Spleen (tissue), 11 donors: ENCODE data around the gene TSHZ2. TPM values are rescaled to one million over a fixed set of nuclear protein-coding genes. Genes with fewer than 3 reads are reported as not detected.
"Not testable (repeated sequence)": the region's sequence is repeated elsewhere in the genome, so short reads cannot be mapped to it uniquely, and the experiment has no call there.

Experiments
- DNase-seq: peaks from one replicate; pipeline ENCODE4 v3.0.0-alpha.2; 2020
- H3K27ac ChIP-seq, 8 donors: fragments of 200-600 bp; sonication (generic) in 7 of 8; 1 replicate in 4 of 8; 2 replicates in 4 of 8; pipeline versions ENCODE4 v1.5.0 to v1.8.0; 2016 to 2021; ENCODE audit warnings: inconsistent platforms in 4 of 8, mild to moderate bottlenecking in 4 of 8, moderate library complexity in 1 of 8
- H3K27me3 ChIP-seq, 7 donors: fragments of 200-600 bp; sonication (generic) in 6 of 7; replicated peaks in 1 of 7; 1 replicate in 4 of 7; 2 replicates in 3 of 7; pipeline versions ENCODE4 v1.5.0 to v1.8.0; 2016 to 2021; ENCODE audit warnings: inconsistent platforms in 3 of 7, mild to moderate bottlenecking in 1 of 7
- H3K36me3 ChIP-seq, 6 donors: fragments of 200-600 bp; sonication (generic) in 5 of 6; 1 replicate in 4 of 6; 2 replicates in 2 of 6; pipeline versions ENCODE4 v1.5.0 to v1.8.0; 2016 to 2021; ENCODE audit warnings: inconsistent platforms in 2 of 6
- H3K4me1 ChIP-seq, 6 donors: fragments of 200-600 bp; sonication (generic) in 5 of 6; 1 replicate in 3 of 6; 2 replicates in 3 of 6; pipeline versions ENCODE4 v1.5.0 to v1.8.0; 2016 to 2021; ENCODE audit warnings: inconsistent platforms in 3 of 6
- H3K4me3 ChIP-seq, 8 donors: fragments of 200-600 bp; sonication (generic) in 7 of 8; 1 replicate in 4 of 8; 2 replicates in 4 of 8; pipeline versions ENCODE4 v1.5.0 to v1.8.0; 2016 to 2021; ENCODE audit warnings: inconsistent platforms in 4 of 8, mild to moderate bottlenecking in 4 of 8, moderate library complexity in 2 of 8
- H3K9me3 ChIP-seq, 8 donors: fragments of 200-600 bp; sonication (generic) in 7 of 8; 1 replicate in 4 of 8; 2 replicates in 4 of 8; pipeline versions ENCODE4 v1.5.0 to v1.8.0; 2016 to 2021; ENCODE audit warnings: inconsistent platforms in 4 of 8
- CTCF ChIP-seq, 11 experiments: fragments of 200-600 bp in 7 of 11; fragments of 450-650 bp in 4 of 11; sonication (generic) in 4 of 11; IDR thresholded peaks in 8 of 11; conservative IDR thresholded peaks in 3 of 11; 1 replicate in 7 of 11; 2 replicates in 4 of 11; pipeline versions ENCODE4 v1.4.0 to v1.8.0; 2016 to 2021; ENCODE audit warnings: antibody characterized with exemption in 11 of 11, inconsistent platforms in 4 of 11, mild to moderate bottlenecking in 1 of 11
- POLR2A ChIP-seq, 3 donors: fragments of 450-650 bp; IDR thresholded peaks; one replicate each; pipeline ENCODE4 v1.5.1; 2017; ENCODE audit warnings: antibody characterized with exemption in 3 of 3, mild to moderate bottlenecking in 1 of 3
- POLR2AphosphoS5 ChIP-seq, 3 donors: sonication (generic); formaldehyde crosslinking; IDR thresholded peaks; one replicate each; pipeline ENCODE4 v1.5.1; 2017; ENCODE audit warnings: antibody characterized with exemption in 3 of 3
- WGBS, 5 donors: extraction: QIAGEN DNeasy Blood & Tissue Kit in 3 of 5; methylation state at CpG; one replicate each; pipeline versions ENCODE4 v1.1.5 to v1.1.7; 2013 to 2018; 5-methylcytosine and 5-hydroxymethylcytosine counted together
- intact Hi-C: fragments of 100-400 bp; cut with DNase I; formaldehyde crosslinking; loops from one replicate; pipeline ENCODE4 v1.15.0; 2023; ENCODE audit warnings: low total_unique reads
- polyA plus RNA-seq, 3 donors: library from polyadenylated mRNA; stranded (reverse); fragments of 200-250 nt; gene quantifications; one replicate each; pipeline ENCODE4 v1.2.1, GENCODE V29; 2013
- total RNA-seq, 7 donors: library from RNA; depleted of rRNA in 3 of 7; stranded (reverse); fragments of >200 nt in 3 of 7; fragmentation: NEBNext Ultra II Directional in 4 of 7; extraction: Animal tissue kit (Norgen Biotek cat#: 25700) in 4 of 7; gene quantifications; one replicate each; pipeline versions ENCODE4 v1.1.0 to v1.2.1, GENCODE V29; 2016 to 2021
- donor health status: healthy with polysubstance abuse.
- donor health status: DM: no; HTN: no; CAD: no; lungs with moderate emphysema.
- donor health status: DM: no; HTN: no; CAD: no.
- donor health status: Bipolar disorder and iron deficiency.
- donor health status: healthy.
- donor health status: DM: no; HTN: no; CAD: no.
- donor health status: DM: yes; HTN: yes; CAD: no.

Gene TSHZ2
- total and polyA plus RNA-seq, 10 donors, result 0.86 to 19.2 (median 15.7) TPM

GRCh38 chr20:53466279-53466678 is 494.1 kb downstream of the TSHZ2 start:
- Histone ChIP-seq H3K4me3 (no peak overlapping the region), H3K27ac (no peak overlapping the region), H3K27me3 (peaks cover 0 to 7% (median 0%) of the 10 kb centered on the region in 7 donors), H3K9me3 (no peaks in the 10 kb centered on the region), H3K36me3 (no peaks in the 10 kb centered on the region), H3K4me1 (no peaks in the 10 kb centered on the region)
- intact Hi-C loops, result no loop called here
- TF ChIP-seq POLR2A (IDR thresholded peaks at IDR 0.05) (no peak), CTCF (IDR thresholded peaks at IDR 0.05 in 8 of 11, conservative IDR thresholded peaks at IDR 0.05 in 3 of 11) (no peak), POLR2AphosphoS5 (IDR thresholded peaks at IDR 0.05) (no peak)
- DNase-seq, result no peak
- 85 to 92% (median 86%) methylated on average over 4 of the region's 4 CpGs for WGBS, 5 donors

GRCh38 chr20:53468587-53468986 is 496.4 kb downstream of the TSHZ2 start:
- whole genome bisulfite sequencing, 5 donors, result 35 to 52% (median 38%) methylated on average over 5 of the region's 5 CpGs
- H3K4me1 ChIP-seq, result no peaks in the 10 kb centered on the region

GRCh38 chr20:53472859-53473258 is 500.7 kb downstream of the TSHZ2 start:
- DNase-seq, intact Hi-C loops, H3K27me3 ChIP-seq, H3K4me1 ChIP-seq, H3K4me3 ChIP-seq, H3K36me3 ChIP-seq, H3K27ac ChIP-seq, H3K9me3 ChIP-seq: not testable (repeated sequence)
- WGBS, 5 donors, result 83 to 95% (median 92%) methylated on average over 15 to 18 of the region's 18 CpGs

More at GRCh38 chr20:53468587-53468986, 496.4 kb downstream of the TSHZ2 start:
- H3K27ac ChIP-seq, result no peak overlapping the region
- H3K4me3 ChIP-seq, result no peak overlapping the region
- no peak for TF ChIP-seq CTCF (IDR thresholded peaks at IDR 0.05 in 8 of 11, conservative IDR thresholded peaks at IDR 0.05 in 3 of 11)
- no peak for TF ChIP-seq POLR2AphosphoS5 (IDR thresholded peaks at IDR 0.05)
- TF ChIP-seq POLR2A (IDR thresholded peaks at IDR 0.05), result no peak
- no peaks in the 10 kb centered on the region for H3K27me3 ChIP-seq
- no peaks in the 10 kb centered on the region for H3K9me3 ChIP-seq
- intact Hi-C loops, result no loop called here
- H3K36me3 ChIP-seq, result no peaks in the 10 kb centered on the region
- no peak for DNase-seq

GRCh38 chr20:53480913-53481312 is 508.8 kb downstream of the TSHZ2 start:
- Histone ChIP-seq H3K27ac (no peak overlapping the region), H3K9me3 (peaks cover 0 to 8% (median 4%) of the 10 kb centered on the region in 8 donors), H3K4me3 (no peak overlapping the region), H3K4me1 (no peaks in the 10 kb centered on the region), H3K27me3 (no peaks in the 10 kb centered on the region), H3K36me3 (no peaks in the 10 kb centered on the region)
- intact Hi-C loops, result no loop called here
- TF ChIP-seq CTCF (IDR thresholded peaks at IDR 0.05 in 8 of 11, conservative IDR thresholded peaks at IDR 0.05 in 3 of 11), result no peak
- TF ChIP-seq POLR2AphosphoS5 (IDR thresholded peaks at IDR 0.05), result no peak
- no peak for TF ChIP-seq POLR2A (IDR thresholded peaks at IDR 0.05)
- WGBS, 5 donors, result 82 to 95% (median 91%) methylated on average over 2 of the region's 2 CpGs
- DNase-seq, result no peak
